ENCODE results near the gene DTNA.
A peak's percentile ranks its signal among the peaks of the same experiment; 100 is the strongest.

The DTNA gene

DNA sequence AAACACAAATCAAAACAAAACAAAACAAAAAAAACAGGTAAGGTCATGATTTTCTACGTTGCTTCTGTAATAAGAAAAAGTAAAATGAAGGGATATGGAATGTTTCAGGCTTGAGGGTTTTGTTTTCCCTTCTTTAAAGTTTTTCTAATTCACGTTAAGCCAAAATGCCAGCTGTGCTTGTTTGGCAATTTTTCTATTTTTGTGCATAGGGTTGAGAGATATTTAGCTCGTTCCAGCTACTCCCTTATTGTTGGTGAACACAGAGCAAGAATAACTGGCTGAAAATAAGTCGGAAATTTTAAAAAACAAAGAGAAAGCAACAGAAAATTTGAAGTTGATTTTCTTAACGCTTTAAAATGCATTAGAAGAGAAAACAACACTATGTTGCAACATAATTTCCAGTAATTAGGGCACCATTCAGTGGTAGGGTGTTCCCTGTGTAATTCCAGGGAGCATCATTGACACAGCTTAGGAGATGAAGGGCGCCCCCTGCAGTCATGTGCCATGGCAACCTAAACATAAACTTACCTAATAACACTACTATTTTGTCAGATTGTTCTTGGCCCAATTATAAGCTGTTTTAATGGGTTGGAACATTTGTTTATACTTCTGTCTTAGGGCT is 99.5 kb downstream of the DTNA start:
- DNase-seq, result peak; percentile 60

DNA sequence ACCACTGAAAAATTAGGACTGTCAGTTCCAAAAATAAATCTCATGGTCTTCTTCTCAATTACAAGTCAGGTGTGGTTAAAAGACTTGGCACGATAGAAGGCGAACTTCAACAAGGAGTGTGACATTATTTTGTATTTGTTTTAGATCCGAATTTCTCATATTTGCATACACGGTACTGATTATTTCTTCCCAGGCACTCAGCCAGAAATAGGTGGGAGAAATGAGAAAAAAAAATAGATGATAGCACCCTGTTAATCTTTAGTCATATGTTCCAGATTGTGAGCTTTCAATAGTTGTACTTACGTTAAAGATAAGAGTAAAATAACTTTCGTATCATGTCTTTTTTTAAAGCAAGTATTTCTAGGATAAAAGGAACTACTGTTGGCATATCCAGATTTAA is 106.1 kb downstream of the DTNA start:
- no peak for DNase-seq

DNA sequence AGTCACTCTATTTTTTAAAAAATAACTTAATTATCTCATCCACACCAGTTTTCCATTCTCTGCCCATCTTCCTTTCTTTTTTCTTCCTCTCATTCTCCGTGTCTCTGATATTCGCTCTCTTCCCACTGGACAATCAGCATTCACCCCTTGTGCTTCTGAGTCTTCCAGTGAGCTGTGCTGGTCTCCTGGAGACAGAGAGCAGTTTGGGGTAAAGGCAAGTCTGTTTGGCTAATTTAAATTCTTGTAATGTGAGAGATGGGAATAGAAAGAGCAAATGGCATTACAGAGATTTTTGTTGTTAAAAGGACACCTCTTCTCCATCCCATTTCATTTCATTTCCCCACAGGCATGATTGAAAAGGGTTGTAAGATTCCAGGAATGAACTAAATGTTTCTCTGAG is 107.5 kb downstream of the DTNA start:
- DNase-seq, result no peak

DNA sequence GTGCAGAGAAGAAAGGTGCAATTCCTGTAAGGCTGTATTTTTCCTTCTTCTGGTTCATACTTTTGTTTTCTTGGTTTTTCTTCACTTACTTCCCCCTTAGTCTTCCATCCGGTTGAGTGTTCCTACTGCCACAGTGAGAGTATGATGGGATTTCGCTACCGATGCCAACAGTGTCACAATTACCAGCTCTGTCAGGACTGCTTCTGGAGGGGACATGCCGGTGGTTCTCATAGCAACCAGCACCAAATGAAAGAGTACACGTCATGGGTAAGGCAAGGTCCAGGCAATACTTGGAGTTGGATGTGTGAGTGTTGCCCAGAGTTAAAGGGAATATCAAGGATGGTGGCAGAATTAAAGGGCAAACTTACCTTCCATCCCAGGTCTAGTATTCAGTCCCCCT is 108.0 kb downstream of the DTNA start:
- no peak for DNase-seq

DNA sequence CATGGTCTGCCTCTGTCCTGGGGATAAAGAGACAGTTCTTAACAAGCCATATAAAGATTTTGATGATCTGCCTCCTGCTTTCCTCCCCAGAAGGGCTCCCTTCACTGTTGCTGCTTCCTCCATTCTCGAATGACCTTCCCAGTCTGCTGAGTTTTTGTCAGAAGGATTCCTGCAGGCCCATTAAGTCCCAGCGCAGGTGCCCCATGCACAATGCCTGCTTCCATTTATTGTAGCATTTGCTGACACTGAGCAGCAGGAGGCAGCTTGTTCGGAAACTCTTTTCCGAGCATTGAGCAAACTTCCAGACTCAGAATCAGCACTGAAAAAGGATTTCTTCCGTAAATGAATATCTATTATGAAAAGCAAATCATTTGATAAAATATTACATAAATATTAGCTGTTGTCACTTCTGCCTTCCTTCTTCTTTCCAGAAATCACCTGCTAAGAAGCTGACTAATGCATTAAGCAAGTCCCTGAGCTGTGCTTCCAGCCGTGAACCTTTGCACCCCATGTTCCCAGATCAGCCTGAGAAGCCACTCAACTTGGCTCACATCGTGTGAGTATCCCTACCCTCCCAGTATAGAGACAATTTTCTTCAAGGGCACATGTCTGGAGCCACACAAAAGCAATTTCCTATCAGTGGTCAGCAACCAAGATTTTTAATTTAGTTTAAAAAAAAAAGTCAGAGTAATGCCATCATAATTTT is 110.4 kb downstream of the DTNA start:
- DNase-seq, result no peak

DNA sequence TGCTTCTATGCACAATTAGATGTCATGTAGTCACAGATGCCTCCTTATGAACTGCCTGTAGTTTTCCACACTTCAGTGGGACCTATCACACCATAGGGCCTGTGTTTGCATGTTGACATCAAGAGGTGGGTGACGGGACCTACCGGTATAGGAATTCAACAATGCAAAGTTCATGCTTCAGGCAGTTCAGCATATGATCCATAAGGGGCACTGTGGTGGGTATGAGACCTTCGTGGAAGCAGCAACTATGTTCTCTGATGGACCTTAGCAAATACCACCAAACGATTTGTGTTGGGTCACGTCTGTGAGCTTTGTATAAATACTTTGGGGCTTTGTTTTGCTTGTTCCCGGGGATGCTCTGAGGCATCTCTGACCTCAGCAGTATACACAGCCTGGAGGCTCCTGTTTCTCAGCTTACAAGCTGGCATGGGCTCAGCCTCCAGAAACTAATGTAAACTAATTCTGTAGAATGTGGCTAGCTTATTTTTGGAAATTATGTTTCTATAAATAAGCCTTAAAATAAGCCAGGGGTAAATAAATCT is 111.6 kb downstream of the DTNA start:
- peak; percentile 4 for DNase-seq

DNA sequence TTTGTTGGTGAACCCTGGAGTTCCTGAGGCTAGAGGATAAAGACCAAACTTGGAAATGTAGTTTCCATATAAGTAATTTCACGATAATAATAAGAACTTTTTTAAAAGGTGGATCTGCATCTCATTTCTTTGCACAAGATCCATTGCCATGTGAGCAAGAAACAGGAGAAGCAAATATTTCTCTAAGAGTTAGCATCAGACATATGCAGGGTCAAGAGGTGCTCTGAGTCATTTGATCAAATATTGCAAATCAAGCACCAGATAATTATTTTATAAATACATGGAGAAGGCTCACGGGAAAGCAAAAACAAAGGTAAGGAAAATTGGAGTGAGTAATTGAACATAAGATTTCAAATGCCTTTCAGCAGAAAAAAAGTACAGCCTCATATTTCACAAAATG is 118.0 kb downstream of the DTNA start:
- no peak for DNase-seq

DNA sequence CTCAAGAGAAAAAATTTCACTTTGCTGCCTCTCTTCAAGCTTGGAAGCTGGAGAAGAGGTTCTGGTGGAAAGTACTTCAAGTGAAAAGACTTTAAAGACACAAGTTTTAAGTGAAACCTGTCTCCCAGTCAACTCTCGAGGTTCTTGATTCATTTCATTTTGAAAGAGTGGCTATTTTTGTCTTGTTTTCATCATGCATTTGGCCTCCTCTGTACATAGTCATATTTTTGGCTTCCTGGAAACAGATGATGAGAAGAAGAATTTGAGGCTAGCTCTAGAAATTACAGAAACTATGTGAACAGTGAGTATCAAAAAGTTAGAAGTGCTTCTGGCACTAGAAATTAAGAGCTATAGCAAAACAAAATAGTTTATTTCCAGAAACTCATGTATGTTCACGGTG is 124.8 kb downstream of the DTNA start:
- DNase-seq, result peak; percentile 31

DNA sequence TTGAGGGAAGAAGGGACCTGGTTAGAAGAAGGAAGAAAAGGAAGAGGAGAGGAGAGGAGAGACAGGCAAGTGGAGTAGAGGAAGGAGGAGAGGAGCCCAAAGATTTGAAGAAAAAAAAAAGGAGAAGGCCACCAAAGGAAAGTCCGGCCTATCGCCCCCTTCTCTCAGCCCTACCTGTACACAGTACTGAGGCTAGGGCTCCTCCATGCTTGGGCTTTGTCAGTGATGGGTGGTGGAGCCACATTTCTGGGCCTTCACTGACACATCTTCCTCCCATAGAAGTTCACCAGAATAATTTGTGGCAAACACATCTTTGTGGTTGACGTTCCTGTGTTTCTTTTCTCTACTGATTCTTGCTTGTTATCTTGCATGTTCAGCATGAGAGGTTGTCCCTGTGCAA is 125.4 kb downstream of the DTNA start:
- no peak for DNase-seq

DNA sequence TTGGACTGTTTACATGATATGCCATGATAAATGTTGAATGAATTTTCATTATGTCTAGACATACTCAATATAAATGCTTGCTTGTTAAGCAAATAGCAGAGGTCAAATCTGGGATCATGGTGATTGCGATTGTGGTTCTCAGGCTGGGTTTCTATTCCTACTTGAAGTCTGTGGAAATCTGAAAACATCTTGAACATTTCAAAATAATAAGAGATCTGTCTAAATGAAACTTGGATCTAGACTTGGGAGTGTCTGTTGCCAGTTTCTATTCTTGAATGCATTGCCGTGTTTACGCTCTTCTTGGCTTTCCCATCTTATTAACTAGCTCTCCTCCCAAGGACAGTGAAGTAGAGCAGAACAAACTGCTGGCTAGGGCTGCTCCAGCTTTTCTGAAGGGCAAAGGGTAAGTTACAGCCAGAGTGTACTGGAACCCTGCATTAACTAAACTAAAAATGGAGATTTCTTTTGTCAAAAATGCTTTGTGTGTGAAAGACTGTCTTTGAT is 127.7 kb downstream of the DTNA start:
- no peak for DNase-seq

DNA sequence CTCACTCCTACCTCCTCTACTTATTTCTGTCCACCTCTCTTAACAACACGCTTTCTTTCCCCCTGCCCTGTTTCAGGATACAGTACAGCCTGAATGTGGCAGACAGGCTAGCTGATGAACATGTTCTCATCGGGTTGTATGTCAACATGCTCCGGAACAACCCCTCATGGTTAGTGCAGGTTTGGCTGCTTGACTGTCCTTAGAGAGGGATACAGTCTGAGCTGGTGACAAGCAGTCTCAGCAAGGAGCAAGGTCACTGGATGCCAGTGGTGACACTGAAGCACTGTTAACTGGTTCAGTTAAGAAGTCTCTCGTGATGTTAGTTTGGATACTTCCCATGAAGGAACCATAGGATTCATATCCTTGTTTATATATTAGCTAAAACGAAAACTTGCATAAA is 128.6 kb downstream of the DTNA start:
- DNase-seq, result no peak

DNA sequence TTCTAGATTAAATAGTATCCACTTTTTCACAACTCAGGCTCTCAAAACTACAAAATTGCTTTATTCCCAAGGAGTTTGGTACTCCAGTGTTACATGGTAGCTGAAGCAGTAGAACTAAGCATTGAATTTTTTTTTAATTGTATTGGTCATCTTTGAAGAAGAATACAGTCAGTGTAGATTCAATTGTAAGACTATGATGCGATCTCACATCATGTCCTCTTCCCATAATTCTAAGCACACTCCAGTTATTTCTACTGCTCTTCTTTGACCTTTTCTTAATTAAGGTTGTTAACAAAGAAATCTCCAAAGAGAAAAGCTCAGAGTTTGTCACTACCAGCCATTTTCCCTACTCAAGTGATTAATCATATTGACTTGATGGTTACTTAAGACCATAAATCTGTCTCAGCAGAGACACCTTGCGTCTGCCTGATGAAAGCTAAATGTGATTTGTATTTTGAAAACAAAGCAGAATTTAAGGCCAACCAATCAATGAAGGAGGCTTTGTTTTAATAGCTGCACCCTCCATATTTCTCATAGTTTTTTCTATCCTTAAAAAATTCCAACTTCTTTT is 130.2 kb downstream of the DTNA start:
- no peak for DNase-seq

DNA sequence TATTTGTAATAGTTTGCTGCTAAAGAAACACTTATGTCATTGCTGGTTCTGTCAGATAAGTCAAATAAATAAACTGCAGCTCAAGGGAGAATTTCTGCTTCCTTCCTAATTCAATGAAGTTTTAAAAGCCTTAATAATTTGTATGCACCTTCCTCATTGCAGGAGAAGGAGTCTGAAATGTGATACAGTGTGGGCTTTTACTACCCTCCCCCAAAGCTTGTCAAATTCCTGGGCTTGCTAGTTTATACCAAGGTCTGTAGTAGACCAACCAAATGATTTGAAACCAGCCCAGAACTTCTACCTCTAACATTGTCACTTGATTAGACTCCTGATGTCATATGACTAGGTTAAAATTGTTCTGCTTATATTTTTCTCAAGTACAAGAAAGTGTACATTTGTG is 131.8 kb downstream of the DTNA start:
- no peak for DNase-seq

DNA sequence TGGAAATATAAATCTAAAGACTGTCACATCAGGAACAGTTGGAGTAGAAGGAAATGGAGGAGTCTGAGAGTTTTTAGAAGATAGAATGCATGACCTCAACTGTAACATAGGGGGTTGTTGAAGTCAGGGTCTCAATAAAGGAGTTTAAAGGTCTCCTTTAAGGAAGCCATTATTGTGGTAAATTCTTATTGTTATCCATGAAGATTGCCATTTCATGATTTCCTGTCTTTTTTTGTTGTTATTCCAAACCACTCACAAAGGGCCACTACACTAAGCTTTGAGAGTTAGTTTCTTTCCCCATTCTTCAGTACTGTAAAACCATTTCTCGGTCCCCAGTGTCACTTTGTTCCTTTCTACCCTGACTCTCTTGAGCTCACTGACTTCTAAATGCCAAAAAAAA is 134.0 kb downstream of the DTNA start:
- DNase-seq, result peak; percentile 22

DNA sequence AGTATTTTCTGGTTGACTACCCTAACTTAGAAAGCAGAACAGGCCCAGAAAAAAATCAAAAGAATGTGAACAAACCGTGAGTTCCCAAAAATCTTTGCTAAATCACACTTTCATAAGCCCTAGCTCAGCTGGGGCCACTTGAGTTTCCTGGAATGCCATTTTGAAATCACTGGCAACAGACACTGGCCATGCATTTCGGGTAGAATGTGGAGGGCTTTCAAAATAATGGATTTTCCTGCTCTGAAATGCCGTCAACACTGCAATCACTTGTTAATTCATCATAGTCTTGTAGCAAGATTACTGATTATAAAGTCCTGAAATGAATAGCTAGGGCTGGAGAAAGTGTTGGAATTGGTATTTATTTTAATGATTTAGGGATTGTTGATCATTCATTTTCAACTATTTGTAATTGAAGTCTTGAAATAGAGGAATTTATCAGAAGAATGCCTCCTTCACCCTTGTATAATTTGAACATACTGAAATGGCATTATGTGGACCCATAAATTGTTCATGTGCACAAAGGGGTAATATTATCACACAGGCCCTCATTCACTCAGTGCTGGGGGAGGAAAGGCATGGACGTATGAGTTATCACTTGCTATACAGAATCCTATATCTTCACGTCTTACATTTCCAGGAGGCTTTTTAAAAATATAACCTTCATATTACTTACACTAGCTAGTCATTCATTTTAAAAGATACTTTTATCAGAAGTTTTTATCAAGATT is 134.8 kb downstream of the DTNA start:
- no peak for DNase-seq

DNA sequence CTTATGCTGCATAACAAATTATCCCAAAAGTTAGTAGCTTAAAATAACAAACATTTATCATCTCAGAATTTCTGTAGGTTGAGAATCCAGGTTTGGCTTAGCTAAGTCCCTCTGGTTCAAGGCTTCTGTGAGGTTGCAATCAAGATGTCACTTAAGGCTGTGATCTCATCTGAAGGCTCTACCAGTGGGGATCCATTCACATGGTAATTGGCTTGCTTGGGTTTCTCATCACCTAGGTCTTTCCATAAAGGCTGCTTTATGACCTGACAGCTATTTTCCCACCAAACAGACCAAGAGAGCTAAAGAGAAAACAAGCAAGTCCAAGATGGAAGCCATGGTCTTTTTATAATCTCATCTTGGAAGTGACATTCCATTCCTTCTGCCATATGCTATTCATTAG is 137.3 kb downstream of the DTNA start:
- no peak for DNase-seq

DNA sequence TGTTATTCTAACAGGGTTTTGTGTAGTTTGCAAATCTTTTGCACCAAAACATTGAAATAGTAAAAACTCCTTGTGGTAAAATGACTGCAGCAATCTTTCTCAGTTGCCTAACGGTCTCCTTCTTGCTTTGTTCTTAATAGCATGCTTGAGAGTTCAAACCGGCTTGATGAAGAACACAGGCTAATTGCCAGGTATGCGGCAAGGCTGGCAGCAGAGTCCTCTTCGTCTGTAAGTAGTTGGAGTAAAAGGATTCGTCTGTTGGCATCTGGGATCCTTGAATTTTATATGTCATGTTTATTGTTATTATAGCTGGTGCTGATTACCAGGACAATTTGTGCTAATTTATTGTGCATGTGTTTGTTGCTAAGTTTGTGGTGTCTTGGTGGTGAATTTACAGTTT is 138.1 kb downstream of the DTNA start:
- DNase-seq, result no peak

DNA sequence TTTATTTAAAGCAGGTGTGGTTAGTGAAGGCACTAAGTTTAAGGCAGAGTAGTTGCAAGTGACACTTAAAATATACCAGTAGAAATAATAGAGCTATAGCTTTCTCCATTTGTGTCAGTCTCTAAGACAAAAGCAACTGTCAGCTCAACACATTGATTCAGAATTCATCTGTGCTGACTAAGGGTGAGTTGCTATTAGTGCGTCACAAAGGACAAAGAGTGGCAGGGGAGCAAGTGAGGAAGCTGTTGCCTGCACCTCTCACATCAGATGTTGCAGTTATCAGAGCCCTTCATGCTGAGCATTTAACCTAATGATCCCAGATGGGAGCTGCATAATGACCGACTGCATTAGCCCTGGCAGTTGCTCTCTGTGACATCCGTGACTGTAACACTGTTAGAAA is 138.6 kb downstream of the DTNA start:
- no peak for DNase-seq

DNA sequence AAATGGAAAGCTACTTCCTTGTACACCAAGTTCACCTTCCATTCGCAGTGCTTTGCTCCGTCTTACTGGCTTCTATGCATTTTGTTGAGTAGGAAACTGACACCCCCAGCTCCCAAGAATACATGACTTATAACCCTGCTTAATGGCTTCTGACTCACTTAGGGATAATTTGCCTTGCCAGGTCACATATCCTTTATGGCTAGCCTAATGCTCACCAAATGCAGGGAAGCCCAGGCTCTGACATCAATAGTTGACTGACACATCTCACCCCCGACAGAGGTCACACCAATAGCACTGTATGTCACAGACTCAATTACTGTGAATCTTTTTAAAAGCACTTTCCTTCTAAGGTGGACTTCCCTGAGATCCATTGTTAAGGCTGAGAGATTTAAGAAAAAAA is 147.2 kb downstream of the DTNA start:
- DNase-seq, result no peak

DNA sequence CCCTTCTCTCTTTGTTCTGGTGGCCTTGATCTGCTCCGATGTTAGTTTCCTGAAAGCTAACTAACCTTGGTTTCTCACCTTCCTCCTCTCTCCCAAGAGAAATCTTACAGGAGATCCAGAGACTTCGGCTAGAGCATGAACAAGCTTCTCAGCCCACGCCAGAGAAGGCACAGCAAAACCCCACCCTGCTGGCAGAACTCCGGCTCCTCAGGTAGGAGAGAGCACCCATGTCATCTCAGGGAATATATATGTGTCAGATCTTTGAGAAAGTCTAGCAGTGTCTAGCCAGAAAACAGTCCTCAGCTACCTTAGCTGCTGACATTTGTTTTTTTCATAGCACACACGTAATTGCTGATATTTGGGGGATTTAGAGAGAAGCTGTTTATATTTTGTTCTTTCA is 148.1 kb downstream of the DTNA start:
- no peak for DNase-seq

DNA sequence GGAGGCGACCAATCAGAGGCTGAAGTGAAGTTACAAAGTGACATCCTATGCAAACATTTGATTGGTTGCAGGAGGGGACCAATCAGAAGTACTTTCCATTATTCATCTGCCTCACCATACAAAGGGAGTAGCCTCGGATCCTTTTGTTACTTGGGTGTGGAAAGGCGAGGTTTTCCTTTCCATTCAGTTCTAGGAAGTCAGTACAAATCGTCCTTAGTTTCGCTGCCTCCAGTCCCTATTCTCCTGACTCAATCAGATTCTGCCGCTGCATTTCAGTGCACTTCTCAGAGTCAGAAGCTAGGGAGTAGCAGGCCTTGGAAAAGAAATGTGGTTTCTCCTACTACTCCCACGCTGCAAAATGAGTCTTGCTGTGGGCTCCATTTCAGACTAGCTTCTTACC is 149.4 kb downstream of the DTNA start:
- peak; percentile 10 for DNase-seq

DNA sequence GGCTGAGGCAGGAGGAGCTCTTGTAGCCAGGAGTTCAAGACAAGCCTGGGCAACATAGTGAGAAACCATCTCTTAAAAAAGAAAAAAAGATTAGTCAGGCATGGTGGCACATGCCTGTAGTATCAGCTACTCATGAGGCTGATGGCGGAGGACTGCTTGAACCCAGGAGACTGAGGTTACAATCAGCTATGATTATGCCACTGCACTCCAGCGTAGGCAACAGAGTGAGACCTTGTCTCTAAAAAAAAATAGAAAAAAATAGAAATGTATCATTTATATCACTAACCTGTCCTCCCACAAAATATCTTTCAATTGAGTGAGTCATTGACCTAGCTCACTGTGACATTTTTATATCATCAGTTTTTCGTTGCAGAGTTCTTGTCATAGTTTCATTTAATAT is 152.5 kb downstream of the DTNA start:
- no peak for DNase-seq

DNA sequence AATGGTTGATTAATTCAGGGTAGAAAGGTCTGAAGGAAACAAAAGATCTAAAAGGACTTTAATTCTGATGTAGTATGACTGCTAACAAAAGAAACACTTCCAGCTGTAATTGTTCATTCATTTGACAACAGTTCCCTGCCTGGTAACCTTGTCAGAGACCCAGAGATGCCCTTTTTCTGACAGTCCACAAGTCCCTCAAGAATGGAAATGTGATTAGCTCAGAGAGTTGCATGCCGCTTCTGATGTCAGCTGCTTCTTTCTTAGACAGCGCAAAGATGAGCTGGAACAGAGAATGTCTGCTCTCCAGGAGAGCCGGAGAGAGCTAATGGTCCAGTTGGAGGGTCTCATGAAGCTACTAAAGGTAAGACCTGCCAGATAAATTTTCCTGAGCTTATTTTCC is 153.6 kb downstream of the DTNA start:
- DNase-seq, result no peak
